Hair follicular keratinocyte (primary cell): Measurements from ENCODE around the gene KCND2. TPM values are rescaled to one million over a fixed set of nuclear protein-coding genes. Genes with fewer than 3 reads are reported as not detected.

Source experiments
- total RNA-seq: library from RNA; depleted of rRNA; stranded (reverse); fragments of >200 nt; gene quantifications from 2 replicates; pipeline ENCODE4 v1.2.3, GENCODE V29; 2015

The KCND2 gene
- total RNA-seq = not detected in 2 replicates

DNA sequence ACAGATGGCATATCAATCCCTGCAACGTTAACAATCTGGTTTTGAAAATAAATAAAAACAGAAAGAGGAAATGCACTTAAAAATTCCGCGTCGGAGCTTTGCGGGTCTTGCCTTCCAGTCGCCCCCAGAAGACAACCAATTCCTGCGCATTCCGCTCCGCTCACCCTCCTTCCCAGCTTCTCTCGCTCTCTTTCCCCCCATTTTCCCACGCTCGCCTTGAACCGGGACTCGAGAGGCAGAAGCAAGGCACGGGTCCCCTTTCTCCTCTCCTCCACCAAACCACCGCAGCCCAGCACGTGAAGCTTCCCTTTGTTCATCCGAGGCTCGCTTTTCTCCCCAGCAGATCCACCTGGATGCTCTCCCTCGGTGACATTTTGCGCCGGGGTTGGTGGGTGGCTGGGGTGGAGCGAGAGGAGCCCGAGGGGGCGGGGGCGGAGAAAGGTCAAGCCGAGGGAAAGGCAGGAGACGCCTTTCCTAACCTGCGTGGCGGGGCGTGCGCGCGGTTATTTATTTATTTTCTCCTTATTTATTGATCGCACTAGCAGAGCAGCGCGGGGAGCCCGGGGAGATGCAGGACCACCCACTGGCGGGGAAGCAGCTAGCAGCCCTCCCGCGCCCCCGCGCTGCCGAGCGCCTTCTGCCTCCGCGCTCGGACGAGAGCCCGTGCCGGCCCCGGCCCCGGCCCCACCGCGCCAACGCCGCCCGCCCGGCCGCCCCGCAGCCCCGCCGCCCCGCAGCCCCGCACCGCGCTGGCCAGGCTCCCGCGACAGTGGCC lies at the start of gene KCND2:
TSS of gene KCND2 (plus strand) at position 475 of the 775 bp plus-strand sequence.

